ENCODE data around the gene GABRQ.

The GABRQ gene

DNA sequence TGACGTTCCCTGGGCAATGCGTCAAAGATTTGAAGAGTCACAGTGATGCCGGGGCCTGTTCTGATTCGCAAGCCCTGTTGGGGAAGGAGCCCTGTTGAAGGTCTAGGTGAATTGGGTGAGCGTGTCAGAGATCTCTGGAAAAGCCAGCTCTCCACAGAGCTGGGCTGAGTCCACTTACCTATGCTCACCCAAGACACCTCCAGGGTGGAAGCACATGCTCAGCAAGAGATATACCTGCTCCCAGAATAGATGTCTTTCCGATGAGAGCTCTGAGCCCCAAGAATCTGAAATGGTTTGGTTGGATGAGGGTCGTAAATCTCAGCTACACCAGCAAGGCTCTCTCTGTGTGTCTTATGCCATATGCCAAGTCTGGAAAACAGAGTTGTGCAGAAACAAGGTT is 1.7 kb downstream of the GABRQ start:
- no peak for DNase-seq (ENCODE audit: low read depth, low spot score)
- no CpG with 5 or more reads among the region's 7 CpGs for WGBS (ENCODE audit: insufficient coverage, insufficient read length)
- no peaks in the 10 kb centered on the region for H3K9me3 ChIP-seq (ENCODE audit: control insufficient read depth, insufficient read depth, low read length)
- peaks cover 9% of the 10 kb centered on the region; the same call in 1 of the 2 replicates for H3K36me3 ChIP-seq (ENCODE audit: control insufficient read depth, insufficient read depth, low read length)
- H3K27me3 ChIP-seq (ENCODE audit: control insufficient read depth, insufficient read depth, low read length): peaks cover 1% of the 10 kb centered on the region; the same call in 1 of the 2 replicates
- H3K4me1 ChIP-seq (ENCODE audit: control insufficient read depth, insufficient read depth, low read length): peaks cover 8% of the 10 kb centered on the region
- no peak overlapping the region for H3K27ac ChIP-seq (ENCODE audit: low read length)
- no peak overlapping the region for H3K4me3 ChIP-seq (ENCODE audit: low read length)

GRCh38 chrX:152640034-152640818 is 2.5 kb downstream of the GABRQ start:
- H3K9me3 ChIP-seq (ENCODE audit: control insufficient read depth, insufficient read depth, low read length): no peaks in the 10 kb centered on the region
- H3K27me3 ChIP-seq (ENCODE audit: control insufficient read depth, insufficient read depth, low read length): peaks cover 1% of the 10 kb centered on the region; the same call in 1 of the 2 replicates
- H3K36me3 ChIP-seq (ENCODE audit: control insufficient read depth, insufficient read depth, low read length): peaks cover 15% of the 10 kb centered on the region; the same call in 1 of the 2 replicates
- DNase-seq (ENCODE audit: low read depth, low spot score): no peak
- H3K4me3 ChIP-seq (ENCODE audit: low read length): no peak overlapping the region
- H3K4me1 ChIP-seq (ENCODE audit: control insufficient read depth, insufficient read depth, low read length): peaks cover 8% of the 10 kb centered on the region
- H3K27ac ChIP-seq (ENCODE audit: low read length): no peak overlapping the region
- WGBS (ENCODE audit: insufficient coverage, insufficient read length): no CpG with 5 or more reads among the region's 18 CpGs

DNA sequence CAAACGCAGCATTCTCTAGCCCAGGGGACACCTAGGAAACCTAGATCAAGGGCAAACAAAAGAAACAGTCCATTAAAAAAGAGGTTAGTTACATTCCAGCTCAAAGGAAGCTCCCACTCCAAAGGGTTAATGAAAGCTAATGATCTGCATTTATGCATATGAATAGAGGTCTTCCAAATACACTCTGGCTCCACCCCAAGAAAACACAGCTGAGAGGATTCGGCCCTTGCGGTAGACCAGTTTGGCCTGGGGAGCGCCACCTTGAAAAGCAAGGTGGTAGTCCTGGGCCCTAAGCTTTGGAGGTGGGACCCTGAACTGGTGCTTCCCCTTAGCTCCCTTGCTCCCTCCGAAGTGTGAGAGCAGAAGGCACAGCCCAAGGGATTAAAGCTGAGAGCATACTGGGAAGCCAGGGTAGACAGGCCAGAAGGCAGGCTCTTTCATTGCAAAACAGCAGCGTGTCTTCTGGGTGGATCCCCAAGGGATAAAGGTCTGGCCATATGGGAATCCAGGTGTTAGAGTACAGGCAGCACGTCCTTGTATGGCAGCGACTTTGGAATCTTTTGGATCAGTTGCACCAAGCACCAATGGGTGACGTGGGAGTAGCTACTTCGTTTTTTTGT is 3.7 kb downstream of the GABRQ start:
- DNase-seq (ENCODE audit: low read depth, low spot score): no peak
- Histone ChIP-seq H3K4me3 (ENCODE audit: low read length) (no peak overlapping the region), H3K4me1 (ENCODE audit: control insufficient read depth, insufficient read depth, low read length) (peaks cover 8% of the 10 kb centered on the region), H3K27me3 (ENCODE audit: control insufficient read depth, insufficient read depth, low read length) (peaks cover 1% of the 10 kb centered on the region; the same call in 1 of the 2 replicates), H3K36me3 (ENCODE audit: control insufficient read depth, insufficient read depth, low read length) (peaks cover 15% of the 10 kb centered on the region; the same call in 1 of the 2 replicates), H3K9me3 (ENCODE audit: control insufficient read depth, insufficient read depth, low read length) (no peaks in the 10 kb centered on the region), H3K27ac (ENCODE audit: low read length) (no peak overlapping the region)
- no CpG with 5 or more reads among the region's 10 CpGs for WGBS (ENCODE audit: insufficient coverage, insufficient read length)

DNA sequence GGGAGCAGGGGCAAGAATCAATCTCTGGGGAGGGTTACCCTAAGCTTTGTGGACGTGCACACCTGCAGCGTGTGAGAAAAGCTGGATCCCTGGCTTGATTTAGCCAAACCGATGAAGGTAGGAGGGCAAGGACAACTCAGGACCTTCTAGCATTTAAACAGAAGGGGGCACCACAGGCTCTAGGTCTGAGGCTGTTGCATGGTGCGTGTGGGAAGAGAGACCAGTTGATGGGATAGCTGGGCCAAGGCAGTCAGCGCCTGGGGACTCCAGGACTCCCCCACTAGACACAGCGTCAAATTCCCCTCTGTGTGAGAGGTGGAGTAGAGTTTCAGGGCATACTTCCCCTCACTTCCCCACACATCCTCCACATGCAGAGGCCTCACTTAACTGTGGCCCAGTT is 4.3 kb downstream of the GABRQ start:
- Histone ChIP-seq H3K4me3 (ENCODE audit: low read length) (no peak overlapping the region), H3K4me1 (ENCODE audit: control insufficient read depth, insufficient read depth, low read length) (peaks cover 8% of the 10 kb centered on the region), H3K27me3 (ENCODE audit: control insufficient read depth, insufficient read depth, low read length) (peaks cover 1% of the 10 kb centered on the region; the same call in 1 of the 2 replicates), H3K36me3 (ENCODE audit: control insufficient read depth, insufficient read depth, low read length) (peaks cover 15% of the 10 kb centered on the region; the same call in 1 of the 2 replicates), H3K9me3 (ENCODE audit: control insufficient read depth, insufficient read depth, low read length) (no peaks in the 10 kb centered on the region), H3K27ac (ENCODE audit: low read length) (no peak overlapping the region)
- WGBS (ENCODE audit: insufficient coverage, insufficient read length): no CpG with 5 or more reads among the region's 6 CpGs
- no peak for DNase-seq (ENCODE audit: low read depth, low spot score)

DNA sequence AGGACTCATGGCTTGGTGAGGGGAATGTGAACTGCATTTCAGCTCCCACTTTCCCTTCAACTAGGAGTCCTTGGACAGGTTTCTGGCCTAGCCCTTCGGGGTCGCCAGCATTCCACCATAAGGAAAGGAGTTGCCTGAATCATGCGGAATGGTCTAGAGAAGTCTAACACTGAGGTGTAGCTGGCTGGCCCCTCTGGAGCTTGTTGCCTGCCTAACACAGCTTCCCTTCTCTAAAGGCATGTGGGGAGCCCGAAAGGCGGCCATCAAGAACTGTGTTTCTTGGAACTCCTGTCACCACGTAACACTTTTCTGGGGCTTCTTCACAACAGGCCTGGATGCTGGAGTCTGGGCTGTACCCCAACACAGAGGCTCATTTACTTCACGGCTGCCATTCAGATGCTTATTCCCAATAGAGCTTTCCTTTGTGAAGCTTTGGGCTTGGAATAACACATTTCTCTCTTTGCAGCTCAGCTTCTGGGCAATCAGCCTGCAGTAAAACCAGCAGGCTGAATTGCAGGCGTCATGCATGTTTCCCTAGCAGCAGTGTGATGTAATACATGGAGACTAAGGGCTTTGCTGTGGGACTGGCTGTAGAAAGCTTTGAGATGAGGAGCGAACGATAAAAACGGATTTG is 5.4 kb downstream of the GABRQ start:
- H3K9me3 ChIP-seq (ENCODE audit: control insufficient read depth, insufficient read depth, low read length): no peaks in the 10 kb centered on the region
- H3K4me1 ChIP-seq (ENCODE audit: control insufficient read depth, insufficient read depth, low read length): peaks cover 8% of the 10 kb centered on the region
- DNase-seq (ENCODE audit: low read depth, low spot score): no peak
- no peak overlapping the region for H3K4me3 ChIP-seq (ENCODE audit: low read length)
- WGBS (ENCODE audit: insufficient coverage, insufficient read length): no CpG with 5 or more reads among the region's 11 CpGs
- H3K27ac ChIP-seq (ENCODE audit: low read length): no peak overlapping the region
- peaks cover 15% of the 10 kb centered on the region; the same call in 1 of the 2 replicates for H3K36me3 ChIP-seq (ENCODE audit: control insufficient read depth, insufficient read depth, low read length)
- peaks cover 1% of the 10 kb centered on the region; the same call in 1 of the 2 replicates for H3K27me3 ChIP-seq (ENCODE audit: control insufficient read depth, insufficient read depth, low read length)

DNA sequence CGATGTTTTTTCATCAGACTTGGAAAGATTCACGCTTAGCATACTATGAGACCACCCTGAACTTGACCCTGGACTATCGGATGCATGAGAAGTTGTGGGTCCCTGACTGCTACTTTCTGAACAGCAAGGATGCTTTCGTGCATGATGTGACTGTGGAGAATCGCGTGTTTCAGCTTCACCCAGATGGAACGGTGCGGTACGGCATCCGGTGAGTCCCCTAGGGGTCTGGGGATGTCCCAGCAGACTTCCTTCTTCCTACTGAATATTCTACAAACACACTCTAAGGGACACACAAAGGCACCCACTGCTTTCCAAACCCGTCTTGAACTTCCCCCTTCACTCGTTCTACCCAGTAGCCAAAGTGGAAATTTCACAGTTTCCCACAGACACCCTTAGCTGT is 9.3 kb downstream of the GABRQ start:
- WGBS (ENCODE audit: insufficient coverage, insufficient read length): no CpG with 5 or more reads among the region's 12 CpGs
- no peak for DNase-seq (ENCODE audit: low read depth, low spot score)
- no peaks in the 10 kb centered on the region for H3K27me3 ChIP-seq (ENCODE audit: control insufficient read depth, insufficient read depth, low read length)
- H3K9me3 ChIP-seq (ENCODE audit: control insufficient read depth, insufficient read depth, low read length): no peaks in the 10 kb centered on the region
- H3K4me1 ChIP-seq (ENCODE audit: control insufficient read depth, insufficient read depth, low read length): no peaks in the 10 kb centered on the region
- no peak overlapping the region for H3K27ac ChIP-seq (ENCODE audit: low read length)
- H3K4me3 ChIP-seq (ENCODE audit: low read length): no peak overlapping the region
- peaks cover 16% of the 10 kb centered on the region; the same call in 1 of the 2 replicates for H3K36me3 ChIP-seq (ENCODE audit: control insufficient read depth, insufficient read depth, low read length)

DNA sequence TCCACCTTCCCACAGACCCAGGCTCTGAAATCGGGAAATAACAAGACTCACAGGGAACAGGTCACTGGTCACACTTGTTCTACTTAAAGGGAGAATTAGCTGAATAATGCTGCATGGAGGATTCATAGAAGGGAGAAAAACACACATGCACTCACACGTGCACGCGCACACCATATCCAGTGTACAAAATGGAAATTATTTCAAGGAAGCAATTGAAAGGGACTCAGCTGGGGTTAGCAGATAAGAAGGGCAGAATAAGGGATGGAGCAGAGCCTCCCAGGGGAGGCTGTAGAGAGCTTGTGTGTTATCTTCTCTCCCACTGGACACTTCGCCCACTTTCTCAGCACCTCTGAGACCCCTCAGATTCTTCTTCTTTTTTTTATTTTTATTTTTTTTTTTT is 10.3 kb downstream of the GABRQ start:
- DNase-seq (ENCODE audit: low read depth, low spot score): no peak
- no peak overlapping the region for H3K27ac ChIP-seq (ENCODE audit: low read length)
- H3K4me1 ChIP-seq (ENCODE audit: control insufficient read depth, insufficient read depth, low read length): no peaks in the 10 kb centered on the region
- no peaks in the 10 kb centered on the region for H3K27me3 ChIP-seq (ENCODE audit: control insufficient read depth, insufficient read depth, low read length)
- H3K4me3 ChIP-seq (ENCODE audit: low read length): no peak overlapping the region
- WGBS (ENCODE audit: insufficient coverage, insufficient read length): no CpG with 5 or more reads among the region's 5 CpGs
- peaks cover 17% of the 10 kb centered on the region; the same call in 1 of the 2 replicates for H3K36me3 ChIP-seq (ENCODE audit: control insufficient read depth, insufficient read depth, low read length)
- H3K9me3 ChIP-seq (ENCODE audit: control insufficient read depth, insufficient read depth, low read length): no peaks in the 10 kb centered on the region

GRCh38 chrX:152652060-152652459 is 14.4 kb downstream of the GABRQ start:
- no peaks in the 10 kb centered on the region for H3K27me3 ChIP-seq (ENCODE audit: control insufficient read depth, insufficient read depth, low read length)
- no peak overlapping the region for H3K4me3 ChIP-seq (ENCODE audit: low read length)
- H3K4me1 ChIP-seq (ENCODE audit: control insufficient read depth, insufficient read depth, low read length): no peaks in the 10 kb centered on the region
- peaks cover 2% of the 10 kb centered on the region; the same call in 1 of the 2 replicates for H3K36me3 ChIP-seq (ENCODE audit: control insufficient read depth, insufficient read depth, low read length)
- no peaks in the 10 kb centered on the region for H3K9me3 ChIP-seq (ENCODE audit: control insufficient read depth, insufficient read depth, low read length)
- no peak for DNase-seq (ENCODE audit: low read depth, low spot score)
- WGBS (ENCODE audit: insufficient coverage, insufficient read length): no CpG with 5 or more reads among the region's 6 CpGs
- H3K27ac ChIP-seq (ENCODE audit: low read length): no peak overlapping the region

- no peaks in the 10 kb centered on the region for H3K4me1 ChIP-seq (ENCODE audit: control insufficient read depth, insufficient read depth, low read length)
- peaks cover 2% of the 10 kb centered on the region; the same call in 1 of the 2 replicates for H3K36me3 ChIP-seq (ENCODE audit: control insufficient read depth, insufficient read depth, low read length)
- no peak overlapping the region for H3K27ac ChIP-seq (ENCODE audit: low read length)
- H3K4me3 ChIP-seq (ENCODE audit: low read length): no peak overlapping the region
- no peak for DNase-seq (ENCODE audit: low read depth, low spot score)
- no peaks in the 10 kb centered on the region for H3K9me3 ChIP-seq (ENCODE audit: control insufficient read depth, insufficient read depth, low read length)
- H3K27me3 ChIP-seq (ENCODE audit: control insufficient read depth, insufficient read depth, low read length): no peaks in the 10 kb centered on the region
- no CpG with 5 or more reads among the region's 16 CpGs for WGBS (ENCODE audit: insufficient coverage, insufficient read length)
Observed at GRCh38 chrX:152652467-152652866, 14.8 kb downstream of the GABRQ start.

DNA sequence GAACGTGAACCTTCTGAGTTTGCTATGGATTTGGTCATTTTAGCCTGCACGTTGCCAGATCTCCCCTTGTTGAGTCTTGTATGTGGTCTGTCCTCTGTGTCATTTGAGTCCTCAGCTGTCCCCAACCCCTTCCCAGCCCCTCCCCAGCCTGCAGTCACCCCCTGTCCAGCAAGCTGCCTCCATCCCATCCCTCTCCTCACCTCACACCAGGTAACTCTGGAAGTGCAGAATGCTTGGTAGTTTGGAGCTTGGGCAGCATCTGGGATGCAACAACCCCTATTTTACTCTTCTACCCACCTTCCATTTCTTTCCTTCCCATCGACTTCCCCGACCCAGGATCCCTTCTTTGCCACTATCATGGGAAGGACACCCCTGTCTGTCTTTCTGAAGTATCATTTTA is 18.4 kb downstream of the GABRQ start:
- no peak for DNase-seq (ENCODE audit: low read depth, low spot score)
- Histone ChIP-seq H3K4me3 (ENCODE audit: low read length) (no peak overlapping the region), H3K36me3 (ENCODE audit: control insufficient read depth, insufficient read depth, low read length) (peaks cover 2% of the 10 kb centered on the region; the same call in 1 of the 2 replicates), H3K27ac (ENCODE audit: low read length) (no peak overlapping the region), H3K4me1 (ENCODE audit: control insufficient read depth, insufficient read depth, low read length) (no peaks in the 10 kb centered on the region), H3K9me3 (ENCODE audit: control insufficient read depth, insufficient read depth, low read length) (no peaks in the 10 kb centered on the region), H3K27me3 (ENCODE audit: control insufficient read depth, insufficient read depth, low read length) (no peaks in the 10 kb centered on the region)
- no CpG with 5 or more reads among the region's 4 CpGs for WGBS (ENCODE audit: insufficient coverage, insufficient read length)
